Thymus (tissue), 11 donors: Measurements from ENCODE around the gene IFI27L2. TPM values are rescaled to one million over a fixed set of nuclear protein-coding genes. Genes with fewer than 3 reads are reported as not detected.

Source experiments
- DNase-seq, 9 donors: peaks; one replicate each; pipeline ENCODE4 v3.0.0-alpha.2; 2013; ENCODE audit warnings: low spot score in 9 of 9, low read depth in 6 of 9, missing footprints in 1 of 9
- H3K27ac ChIP-seq, 2 donors: one replicate each; pipeline ENCODE4 v1.5.1; 2013; ENCODE audit warnings: control low read depth in 1 of 2, low read depth in 1 of 2, low read length in 1 of 2, mild to moderate bottlenecking in 1 of 2, moderate library complexity in 1 of 2
- H3K27me3 ChIP-seq, 2 donors: one replicate each; pipeline ENCODE4 v1.5.1; 2013; ENCODE audit warnings: low read length in 1 of 2; ENCODE audit not compliant: control insufficient read depth in 2 of 2, insufficient read depth in 1 of 2
- H3K36me3 ChIP-seq, 2 donors: one replicate each; pipeline ENCODE4 v1.5.1; 2013; ENCODE audit warnings: low read length in 1 of 2, mild to moderate bottlenecking in 1 of 2, moderate library complexity in 1 of 2; ENCODE audit not compliant: control insufficient read depth in 2 of 2, insufficient read depth in 2 of 2
- H3K4me1 ChIP-seq, 2 donors: one replicate each; pipeline ENCODE4 v1.5.1; 2013; ENCODE audit warnings: low read length in 2 of 2; ENCODE audit not compliant: control insufficient read depth in 2 of 2, insufficient read depth in 2 of 2
- H3K4me3 ChIP-seq, 2 donors: one replicate each; pipeline ENCODE4 v1.5.1; 2013; ENCODE audit warnings: low read length in 2 of 2, control low read depth in 1 of 2, mild to moderate bottlenecking in 1 of 2
- H3K9me3 ChIP-seq, 2 donors: one replicate each; pipeline ENCODE4 v1.5.1; 2013; ENCODE audit warnings: low read length in 1 of 2, mild to moderate bottlenecking in 1 of 2; ENCODE audit not compliant: control insufficient read depth in 2 of 2, insufficient read depth in 1 of 2
- WGBS: extraction: QIAGEN DNeasy Blood & Tissue Kit; methylation state at CpG from one replicate; pipeline ENCODE4 v1.1.7; 2013; 5-methylcytosine and 5-hydroxymethylcytosine counted together
- polyA plus RNA-seq: library from polyadenylated mRNA; stranded (reverse); fragments of 200-250 nt; gene quantifications from one replicate; pipeline ENCODE4 v1.2.3, GENCODE V29; 2013
- total RNA-seq: library from RNA; stranded (reverse); fragments of 120-200 nt; gene quantifications from one replicate; pipeline ENCODE4 v1.2.4, GENCODE V29; 2013
- donor health status: healthy.

Gene IFI27L2
- total and polyA plus RNA-seq, 2 donors, result 79.1 to 118 TPM

DNA sequence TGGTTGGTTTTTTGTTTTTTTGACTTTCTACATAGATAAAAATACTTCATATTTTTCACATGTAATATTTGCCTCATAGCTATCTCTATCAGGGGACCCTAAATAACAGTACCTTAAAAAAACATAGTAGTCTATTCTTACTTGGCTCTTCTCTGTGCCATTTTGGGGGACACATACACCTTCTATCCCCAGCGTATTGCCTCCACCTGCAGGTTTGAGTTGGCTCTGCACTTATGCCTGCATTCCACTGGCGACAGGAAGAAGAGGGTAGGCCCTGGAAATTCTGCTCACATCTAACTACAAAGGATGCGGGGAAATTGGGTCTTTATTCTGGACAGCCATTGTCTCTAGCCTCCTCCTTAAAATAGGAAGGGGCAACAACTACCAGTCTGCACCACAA lies 13.8 kb upstream of the IFI27L2 start:
- H3K27ac ChIP-seq, result no peak overlapping the region
- H3K9me3 ChIP-seq, result no peaks in the 10 kb centered on the region
- peaks cover 0 to 4% of the 10 kb centered on the region in 2 donors for H3K27me3 ChIP-seq
- WGBS, result 96% methylated on average over 3 of the region's 3 CpGs
- no peak overlapping the region for H3K4me3 ChIP-seq
- DNase-seq, result peak in 1 of 9 donors; percentile 26
- H3K4me1 ChIP-seq, result no peaks in the 10 kb centered on the region
- H3K36me3 ChIP-seq, result no peaks in the 10 kb centered on the region

DNA sequence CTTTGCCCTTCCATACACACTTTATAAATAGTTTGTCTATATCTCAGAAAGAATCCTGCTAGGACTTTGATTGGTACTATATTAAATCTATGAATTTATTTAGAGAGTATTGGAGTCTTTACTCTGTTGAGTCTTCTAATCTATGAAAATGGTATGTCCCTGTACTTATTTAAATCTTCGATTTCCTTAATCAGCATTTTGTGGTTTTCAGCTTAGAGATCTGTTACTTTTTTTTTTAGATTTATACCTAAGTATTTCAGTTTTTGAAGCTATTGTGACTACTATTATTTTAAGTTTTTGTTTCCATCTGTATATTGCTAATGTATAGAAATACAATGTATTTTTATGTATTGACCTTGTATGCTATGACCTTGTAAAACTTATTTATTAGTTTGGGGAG lies 13.4 kb upstream of the IFI27L2 start:
- 93% methylated on average over 1 of the region's 1 CpG for WGBS
- DNase-seq, result no peak
- H3K36me3 ChIP-seq, result no peaks in the 10 kb centered on the region
- H3K27me3 ChIP-seq, result peaks cover 0 to 4% of the 10 kb centered on the region in 2 donors
- no peak overlapping the region for H3K4me3 ChIP-seq
- H3K27ac ChIP-seq, result no peak overlapping the region
- no peaks in the 10 kb centered on the region for H3K9me3 ChIP-seq
- no peaks in the 10 kb centered on the region for H3K4me1 ChIP-seq

DNA sequence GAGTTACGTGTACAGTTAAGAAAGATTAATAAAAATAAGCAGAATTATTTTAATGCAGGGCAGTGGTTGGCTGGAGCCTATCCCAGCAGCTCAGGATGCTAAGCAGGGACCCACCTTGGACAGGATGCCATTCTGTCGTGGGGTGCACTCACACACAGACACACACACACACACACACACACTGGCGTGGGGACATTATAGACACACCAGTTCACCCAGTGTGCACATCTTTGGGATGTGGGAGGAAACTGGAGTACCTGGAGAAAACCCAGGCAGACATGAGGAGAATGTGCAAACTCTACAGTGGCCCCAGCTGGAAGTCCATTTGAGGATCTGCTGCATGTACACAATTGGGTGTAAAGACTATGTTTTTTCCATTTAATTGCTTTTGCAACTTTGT lies 12.8 kb upstream of the IFI27L2 start:
- Histone ChIP-seq H3K4me1 (no peaks in the 10 kb centered on the region), H3K27ac (no peak overlapping the region), H3K27me3 (peaks cover 0 to 4% of the 10 kb centered on the region in 2 donors), H3K36me3 (no peaks in the 10 kb centered on the region), H3K4me3 (no peak overlapping the region), H3K9me3 (no peaks in the 10 kb centered on the region)
- DNase-seq, result no peak
- WGBS, result 94% methylated on average over 3 of the region's 3 CpGs

- Histone ChIP-seq H3K4me3 (no peak overlapping the region), H3K9me3 (peaks cover 0 to 3% of the 10 kb centered on the region in 2 donors), H3K36me3 (no peaks in the 10 kb centered on the region), H3K4me1 (no peaks in the 10 kb centered on the region), H3K27ac (no peak overlapping the region), H3K27me3 (peaks cover 0 to 10% of the 10 kb centered on the region in 2 donors)
- no peak for DNase-seq
- 96% methylated on average over 5 of the region's 5 CpGs for WGBS
These were observed 10.0 kb upstream of the IFI27L2 start for GRCh38 chr14:94139421-94139820.

GRCh38 chr14:94139006-94139405 lies 9.6 kb upstream of the IFI27L2 start:
- H3K36me3 ChIP-seq, result no peaks in the 10 kb centered on the region
- WGBS, result 95% methylated on average over 5 of the region's 5 CpGs
- no peak overlapping the region for H3K27ac ChIP-seq
- H3K4me1 ChIP-seq, result no peaks in the 10 kb centered on the region
- DNase-seq, result no peak
- H3K4me3 ChIP-seq, result no peak overlapping the region
- H3K9me3 ChIP-seq, result peaks cover 0 to 3% of the 10 kb centered on the region in 2 donors
- H3K27me3 ChIP-seq, result peaks cover 0 to 10% of the 10 kb centered on the region in 2 donors

GRCh38 chr14:94138251-94138650 lies 8.8 kb upstream of the IFI27L2 start:
- H3K4me1 ChIP-seq, result no peaks in the 10 kb centered on the region
- H3K36me3 ChIP-seq, result no peaks in the 10 kb centered on the region
- peaks cover 0 to 12% of the 10 kb centered on the region in 2 donors for H3K27me3 ChIP-seq
- 96% methylated on average over 9 of the region's 9 CpGs for WGBS
- no peak overlapping the region for H3K27ac ChIP-seq
- H3K4me3 ChIP-seq, result no peak overlapping the region
- peaks cover 0 to 3% of the 10 kb centered on the region in 2 donors for H3K9me3 ChIP-seq
- DNase-seq, result no peak

DNA sequence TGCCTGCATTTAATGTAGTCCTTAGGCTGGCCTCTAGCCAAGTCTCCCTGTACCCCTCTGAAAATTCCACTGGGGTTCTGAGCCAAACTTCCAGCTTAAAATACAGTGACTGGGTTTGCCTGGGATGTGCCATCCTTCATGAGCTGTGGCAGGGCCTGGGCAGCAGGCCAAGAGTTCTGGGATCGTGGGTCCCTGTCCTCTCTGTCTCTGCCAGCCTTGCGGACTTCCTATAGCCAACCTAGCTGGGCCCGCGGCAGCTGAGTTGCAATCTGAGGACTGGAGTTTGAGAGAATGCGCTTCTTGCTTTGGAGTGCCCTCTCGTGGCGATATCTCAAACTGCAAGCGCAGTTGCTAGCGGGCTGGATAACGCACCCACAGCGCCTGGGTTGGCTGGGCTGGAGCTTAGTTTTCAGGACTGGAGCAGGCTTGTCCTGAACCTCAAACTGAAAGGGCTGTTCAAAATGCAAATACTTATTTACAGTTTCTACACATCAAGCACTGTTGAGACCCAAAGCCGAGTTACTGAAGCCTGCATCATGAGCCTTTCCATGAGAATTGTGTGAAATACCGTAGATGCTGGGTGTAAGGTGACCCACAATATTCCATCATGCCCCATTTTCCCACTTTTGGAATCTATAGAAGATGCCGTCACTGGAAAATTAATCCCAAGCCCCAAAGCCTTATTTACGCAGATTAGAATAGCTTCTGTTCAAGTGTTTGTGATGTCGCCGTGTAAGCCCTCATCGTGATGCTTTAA lies 7.3 kb upstream of the IFI27L2 start:
- Histone ChIP-seq H3K36me3 (no peaks in the 10 kb centered on the region), H3K4me3 (no peak overlapping the region), H3K27me3 (peaks cover 0 to 12% of the 10 kb centered on the region in 2 donors), H3K27ac (no peak overlapping the region), H3K4me1 (no peaks in the 10 kb centered on the region), H3K9me3 (peaks cover 0 to 3% of the 10 kb centered on the region in 2 donors)
- peak; percentile 47 to 88 (median 70) for DNase-seq
- WGBS, result 36% methylated on average over 18 of the region's 18 CpGs

DNA sequence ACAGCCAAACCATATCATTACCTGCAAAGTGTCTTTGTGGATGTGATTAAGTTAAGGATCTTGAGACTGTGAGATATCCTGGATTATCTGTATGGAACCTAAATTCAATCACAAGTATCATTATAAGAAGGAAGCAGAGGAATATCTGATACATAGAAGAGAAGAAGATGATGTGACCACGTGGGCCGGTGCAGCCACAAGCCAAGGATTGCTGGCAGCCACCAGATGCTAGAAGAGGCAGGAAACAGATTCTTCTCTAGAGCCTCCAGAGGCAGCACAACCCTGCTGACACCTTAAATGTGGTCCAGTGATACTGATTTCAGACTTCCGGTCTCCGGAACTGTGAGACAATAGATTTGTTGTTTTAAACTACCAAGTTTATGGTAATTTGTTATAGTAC lies 6.1 kb upstream of the IFI27L2 start:
- Histone ChIP-seq H3K27ac (no peak overlapping the region), H3K27me3 (peaks cover 0 to 12% of the 10 kb centered on the region in 2 donors), H3K4me3 (no peak overlapping the region), H3K36me3 (no peaks in the 10 kb centered on the region), H3K4me1 (no peaks in the 10 kb centered on the region), H3K9me3 (peaks cover 0 to 3% of the 10 kb centered on the region in 2 donors)
- DNase-seq, result no peak
- 81% methylated on average over 4 of the region's 4 CpGs for WGBS

DNA sequence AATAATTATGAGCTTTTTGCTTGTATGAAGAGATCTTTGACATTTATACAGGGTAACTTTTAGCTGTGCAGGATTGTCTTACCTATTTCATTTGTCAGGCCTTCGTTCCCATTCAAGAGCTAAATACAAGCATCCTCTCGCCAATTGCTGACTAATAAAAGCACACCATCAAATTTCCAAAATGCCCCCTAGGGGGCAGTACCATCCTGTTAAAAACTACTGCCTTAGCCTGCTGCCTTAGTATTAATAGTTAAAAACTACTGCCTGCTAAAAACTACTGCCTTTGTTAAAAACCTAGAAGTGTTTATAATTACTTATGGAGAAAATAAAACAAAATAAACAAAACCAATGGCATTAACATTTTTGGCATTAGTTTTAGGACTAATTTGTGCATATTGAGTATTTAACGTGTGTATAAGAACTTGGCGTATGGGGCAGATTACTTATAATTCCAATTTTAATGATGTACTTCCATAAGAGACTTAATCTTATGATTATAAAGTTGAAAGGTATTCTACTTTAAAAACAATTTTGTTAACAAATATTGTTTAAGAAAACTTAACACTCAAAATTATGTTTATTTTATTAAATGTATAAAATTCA lies 3.0 kb upstream of the IFI27L2 start:
- H3K27ac ChIP-seq, result no peak overlapping the region
- WGBS, result 52% methylated on average over 4 of the region's 4 CpGs
- H3K4me1 ChIP-seq, result peaks cover 4 to 7% of the 10 kb centered on the region in 2 donors
- H3K9me3 ChIP-seq, result peaks cover 0 to 3% of the 10 kb centered on the region in 2 donors
- DNase-seq, result peak in 7 of 9 donors; percentile 31 to 75 (median 46)
- peaks cover 3 to 21% of the 10 kb centered on the region in 2 donors for H3K27me3 ChIP-seq
- H3K36me3 ChIP-seq, result peaks cover 0 to 3% of the 10 kb centered on the region in 2 donors
- no peak overlapping the region for H3K4me3 ChIP-seq
